Umbilical cord (tissue), 2 donors: Measurements from ENCODE around the gene EXOSC2. TPM values are rescaled to one million over a fixed set of nuclear protein-coding genes. Genes with fewer than 3 reads are reported as not detected.

Experiments used
- DNase-seq: peaks from one replicate; pipeline ENCODE4 v3.0.0-alpha.2; 2015; ENCODE audit warnings: low spot score
- total RNA-seq: library from RNA; depleted of rRNA; stranded (reverse); fragments of >200 nt; gene quantifications from one replicate; pipeline ENCODE4 v1.2.3, GENCODE V29; 2014; ENCODE audit warnings: low replicate concordance; ENCODE audit not compliant: insufficient read depth

EXOSC2 gene, protein sequence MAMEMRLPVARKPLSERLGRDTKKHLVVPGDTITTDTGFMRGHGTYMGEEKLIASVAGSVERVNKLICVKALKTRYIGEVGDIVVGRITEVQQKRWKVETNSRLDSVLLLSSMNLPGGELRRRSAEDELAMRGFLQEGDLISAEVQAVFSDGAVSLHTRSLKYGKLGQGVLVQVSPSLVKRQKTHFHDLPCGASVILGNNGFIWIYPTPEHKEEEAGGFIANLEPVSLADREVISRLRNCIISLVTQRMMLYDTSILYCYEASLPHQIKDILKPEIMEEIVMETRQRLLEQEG
- total RNA-seq, result 19.7 TPM

DNA sequence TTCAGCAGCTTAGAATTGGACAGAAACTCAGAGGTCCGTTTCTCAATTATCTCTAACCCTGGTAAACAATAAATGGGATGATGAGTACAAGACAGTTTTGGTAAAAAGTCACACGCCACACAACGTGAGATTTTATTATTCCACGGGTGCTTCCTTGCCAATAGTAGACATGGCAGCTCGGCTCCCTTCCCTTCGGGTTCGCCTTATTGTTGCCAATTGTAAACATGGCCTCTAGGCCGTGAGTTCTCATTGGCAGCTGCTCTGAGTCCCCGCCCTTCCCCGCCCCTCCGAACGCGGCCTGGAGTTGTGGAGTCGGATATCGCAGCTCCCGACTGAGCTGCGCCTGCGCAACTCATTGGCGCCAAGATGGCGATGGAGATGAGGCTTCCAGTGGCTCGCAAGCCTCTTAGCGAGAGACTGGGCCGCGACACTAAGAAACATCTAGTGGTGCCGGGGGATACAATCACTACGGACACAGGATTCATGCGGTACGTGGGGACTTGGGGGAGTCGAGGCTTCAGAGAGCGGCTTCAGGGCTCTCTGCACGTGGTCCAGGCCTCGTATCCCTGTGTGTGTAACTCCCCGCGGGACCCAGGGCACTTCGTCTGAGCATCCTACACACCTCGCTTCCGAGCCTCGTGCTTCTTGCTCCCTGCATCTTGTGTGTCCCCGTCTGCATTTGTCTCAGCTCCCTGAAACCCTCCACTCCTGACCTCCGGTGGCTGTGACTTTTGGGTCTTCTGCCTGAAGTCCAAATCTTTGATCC, at the start of gene EXOSC2:
Gene EXOSC2, plus strand, starts transcription at position 355 of the 766 bp plus-strand sequence. Its CDS starts 12 bp downstream, at position 367.
- peak; percentile 99 for DNase-seq

- no peak for DNase-seq
Observed at GRCh38 chr9:130651221-130651620, 42.4 kb upstream of the EXOSC2 start.

- no peak for DNase-seq
Observed at GRCh38 chr9:130651752-130652151, 41.8 kb upstream of the EXOSC2 start.

GRCh38 chr9:130654879-130655278, 38.7 kb upstream of the EXOSC2 start:
- no peak for DNase-seq

DNA sequence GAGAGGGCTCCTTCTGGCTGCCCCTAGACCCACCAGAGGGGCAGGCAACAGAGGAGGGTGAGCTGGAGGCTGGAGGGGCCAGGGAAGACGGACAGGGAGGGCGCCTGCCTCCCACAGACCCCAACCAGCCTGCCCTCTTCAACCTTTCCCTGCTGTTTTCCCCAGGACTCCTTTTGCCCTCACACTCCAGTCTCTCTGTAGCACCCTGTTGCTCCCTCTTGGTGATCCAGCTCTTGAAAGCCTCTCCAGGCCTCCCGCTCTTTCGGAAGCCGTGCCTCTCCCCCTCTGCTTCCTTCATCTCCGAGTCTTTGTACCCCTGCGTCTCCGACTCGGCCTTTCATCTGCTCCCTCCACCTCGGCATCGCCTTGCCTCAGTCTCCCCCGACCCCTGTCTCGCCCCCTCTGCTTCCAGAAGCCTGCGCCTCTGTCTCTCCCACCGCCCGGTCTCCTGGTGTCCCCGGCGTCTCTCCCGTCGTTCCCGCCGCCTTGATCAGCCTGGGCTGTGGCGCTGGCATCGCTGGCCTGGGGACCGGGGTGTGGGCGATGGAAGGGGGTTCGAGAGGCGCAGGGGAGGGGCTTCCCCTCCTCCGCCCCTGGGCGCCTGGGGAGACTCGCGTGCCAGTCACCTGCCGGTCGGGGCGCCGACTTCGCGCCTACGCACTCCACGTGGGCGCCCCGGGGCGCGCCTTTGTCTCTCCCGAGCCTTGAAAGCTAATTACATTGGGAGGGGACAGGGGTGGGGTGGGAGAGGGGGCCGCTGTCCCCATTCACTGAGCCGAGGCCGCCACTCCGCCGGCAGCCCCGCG, 34.5 kb upstream of the EXOSC2 start:
- DNase-seq, result no peak

GRCh38 chr9:130659699-130660248, 33.8 kb upstream of the EXOSC2 start:
- DNase-seq, result no peak

DNA sequence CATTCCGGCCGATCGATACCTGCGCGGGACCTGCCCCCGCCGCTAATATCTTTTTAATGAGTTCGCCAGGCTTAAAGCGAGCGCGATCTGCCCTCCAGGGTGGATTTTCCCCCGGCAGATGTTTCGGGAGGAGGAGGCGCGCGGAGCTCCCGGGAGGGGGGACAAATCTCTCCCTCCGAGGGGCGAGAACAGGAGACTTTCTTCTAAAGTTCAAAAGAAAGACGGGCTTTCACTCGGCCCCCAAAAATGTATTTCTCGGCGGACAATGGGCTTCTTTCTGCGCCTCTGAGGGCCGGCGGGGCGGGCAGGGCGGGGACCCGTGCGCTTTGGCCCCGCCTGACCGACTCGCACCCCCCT, 33.3 kb upstream of the EXOSC2 start:
- no peak for DNase-seq

GRCh38 chr9:130660683-130661450, 32.7 kb upstream of the EXOSC2 start:
- DNase-seq, result no peak

- DNase-seq, result no peak
Observed at GRCh38 chr9:130661451-130662098, 32.0 kb upstream of the EXOSC2 start.

GRCh38 chr9:130662099-130662969, 31.2 kb upstream of the EXOSC2 start:
- DNase-seq, result no peak

DNA sequence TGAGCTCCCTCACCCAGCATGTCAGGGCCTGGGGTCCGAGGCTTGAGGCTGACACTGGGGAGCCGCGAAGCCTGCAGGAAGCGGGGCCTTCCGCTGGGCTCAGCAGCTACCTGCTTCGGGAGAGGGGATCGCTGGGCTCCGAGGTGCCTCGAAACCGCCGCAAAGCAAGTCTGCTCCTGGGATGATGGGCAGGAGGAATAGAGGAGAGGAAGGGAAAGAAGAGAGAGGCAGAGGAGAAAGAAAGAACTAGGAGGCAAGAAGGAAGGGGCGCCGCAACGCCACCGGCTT, 30.7 kb upstream of the EXOSC2 start:
- no peak for DNase-seq

GRCh38 chr9:130663258-130663976, 30.2 kb upstream of the EXOSC2 start:
- DNase-seq, result no peak

GRCh38 chr9:130663977-130664250, 29.7 kb upstream of the EXOSC2 start:
- no peak for DNase-seq

GRCh38 chr9:130664251-130665028, 29.1 kb upstream of the EXOSC2 start, which contains the start of gene PRDM12:
Gene PRDM12, plus strand, starts transcription at chr9:130664594. Its CDS starts 60 bp downstream, at chr9:130664654.
- DNase-seq, result no peak

GRCh38 chr9:130665029-130665430, 28.6 kb upstream of the EXOSC2 start:
- no peak for DNase-seq

DNA sequence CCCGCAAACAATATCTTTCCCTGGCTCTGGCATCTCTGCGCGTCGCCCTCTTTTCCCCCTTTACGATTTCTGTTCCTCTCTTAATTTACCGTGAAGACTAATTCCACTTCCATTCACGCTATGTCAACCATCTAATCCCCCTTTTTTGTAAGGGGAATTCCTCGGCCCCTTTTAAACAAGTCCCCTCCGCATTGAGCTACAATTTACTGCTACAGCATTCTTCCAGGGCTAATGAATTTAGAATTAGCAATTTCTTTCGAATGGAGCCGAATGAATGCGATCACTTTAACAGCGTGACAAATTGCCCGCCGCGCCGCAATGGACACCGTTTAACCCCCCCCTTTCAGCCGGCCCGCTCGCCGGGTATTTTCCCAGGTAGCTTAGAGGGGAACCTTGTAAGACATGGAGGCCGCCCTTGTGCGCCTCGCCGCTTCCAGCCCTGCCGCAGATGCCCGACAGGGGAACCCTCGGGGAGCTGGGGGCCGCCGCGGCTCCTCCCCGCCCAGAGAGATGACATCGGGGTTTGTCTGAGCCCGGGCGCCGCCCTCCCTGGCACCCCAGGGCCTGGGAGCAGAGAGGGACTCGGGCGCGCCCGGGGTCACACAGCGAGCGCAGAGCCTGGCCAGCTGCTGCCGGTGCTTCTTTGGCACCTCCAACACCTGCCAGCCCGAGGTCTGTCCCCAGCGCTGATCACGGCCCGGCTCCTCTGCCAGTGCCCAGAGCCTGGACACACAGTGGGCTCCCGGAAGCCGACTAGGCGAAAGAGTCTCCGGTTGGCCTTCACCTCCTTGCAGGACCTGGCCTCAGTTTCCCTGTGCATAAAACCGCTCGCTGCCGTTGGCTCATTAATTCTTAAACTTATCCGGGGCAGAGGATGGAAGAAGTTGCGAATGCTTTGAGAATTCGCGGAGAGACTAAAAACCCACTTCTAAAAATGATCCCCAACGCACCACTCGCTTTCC, 27.9 kb upstream of the EXOSC2 start:
- no peak for DNase-seq

DNA sequence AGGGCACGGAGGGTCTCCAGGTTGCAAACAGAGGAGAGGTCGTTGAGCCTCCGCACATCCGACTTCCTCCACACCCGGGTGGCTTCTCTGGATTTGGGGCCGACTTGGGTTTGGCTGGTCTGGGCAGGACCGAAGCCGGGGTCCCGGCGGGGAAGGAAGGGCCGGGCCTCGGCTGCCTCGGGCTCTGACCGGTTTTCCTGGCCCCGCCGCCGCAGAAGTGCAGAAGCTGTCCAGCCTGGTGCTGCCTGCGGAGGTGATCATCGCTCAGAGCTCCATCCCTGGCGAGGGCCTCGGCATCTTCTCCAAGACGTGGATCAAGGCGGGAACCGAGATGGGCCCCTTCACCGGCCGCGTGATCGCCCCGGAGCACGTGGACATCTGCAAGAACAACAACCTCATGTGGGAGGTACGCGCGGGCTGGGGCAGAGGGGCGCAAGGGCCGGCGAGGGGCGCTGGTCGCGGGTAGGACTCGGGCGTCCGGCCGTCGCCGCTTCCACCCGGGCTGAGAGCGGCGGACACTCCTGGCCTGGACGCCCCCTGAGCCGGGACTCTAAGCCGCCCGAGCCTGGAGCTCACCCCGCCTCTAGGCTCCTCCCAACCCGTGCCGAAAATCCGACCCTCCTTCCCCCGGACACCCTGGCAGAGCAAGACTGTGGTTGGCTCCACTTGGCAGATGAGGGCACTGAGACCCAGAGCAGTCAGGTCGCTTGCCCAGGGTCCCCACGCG, 27.0 kb upstream of the EXOSC2 start:
- no peak for DNase-seq
